Right atrium auricular region (tissue), 2 donors: ENCODE measurements around the gene TSPAN32. TPM values are rescaled to one million over a fixed set of nuclear protein-coding genes. Genes with fewer than 3 reads are reported as not detected.

ENCODE experiments used
- DNase-seq: peaks from one replicate; pipeline ENCODE4 v3.0.0-alpha.2; 2019; ENCODE audit warnings: low spot score
- H3K27ac ChIP-seq, 2 donors: fragments of 200-600 bp; sonication (generic); 1 replicate in 1 of 2; 2 replicates in 1 of 2; pipeline ENCODE4 v1.5.1; 2016 to 2019
- H3K27me3 ChIP-seq, 2 donors: fragments of 200-600 bp; sonication (generic); one replicate each; pipeline versions ENCODE4 v1.5.1 to v1.6.0; 2017 to 2019
- H3K36me3 ChIP-seq: fragments of 200-600 bp; sonication (generic); one replicate; pipeline ENCODE4 v1.5.1; 2016
- H3K4me1 ChIP-seq, 2 donors: fragments of 200-600 bp; sonication (generic); one replicate each; pipeline versions ENCODE4 v1.5.1 to v1.6.0; 2017 to 2019
- H3K4me3 ChIP-seq, 2 donors: fragments of 200-600 bp; sonication (generic); 1 replicate in 1 of 2; 2 replicates in 1 of 2; pipeline ENCODE4 v1.5.1; 2017 to 2019; ENCODE audit warnings: mild to moderate bottlenecking in 1 of 2, moderate library complexity in 1 of 2
- H3K9me3 ChIP-seq, 2 donors: fragments of 200-600 bp; sonication (generic); one replicate each; pipeline ENCODE4 v1.5.1; 2019
- total RNA-seq, 2 donors: library from RNA; depleted of rRNA; stranded (reverse); fragments of >200 nt; gene quantifications; one replicate each; pipeline ENCODE4 v1.1.0, GENCODE V29; 2016
- TF ChIP-seq, protein P1 (sequence below), 2 donors: fragments of 200-600 bp; sonication (generic); IDR thresholded peaks; one replicate each; pipeline ENCODE4 v1.5.1; 2019; ENCODE audit warnings: antibody characterized with exemption in 2 of 2

Gene TSPAN32
- total RNA-seq, 2 donors from 2014 or later = 2.6 to 15.2 TPM

DNA sequence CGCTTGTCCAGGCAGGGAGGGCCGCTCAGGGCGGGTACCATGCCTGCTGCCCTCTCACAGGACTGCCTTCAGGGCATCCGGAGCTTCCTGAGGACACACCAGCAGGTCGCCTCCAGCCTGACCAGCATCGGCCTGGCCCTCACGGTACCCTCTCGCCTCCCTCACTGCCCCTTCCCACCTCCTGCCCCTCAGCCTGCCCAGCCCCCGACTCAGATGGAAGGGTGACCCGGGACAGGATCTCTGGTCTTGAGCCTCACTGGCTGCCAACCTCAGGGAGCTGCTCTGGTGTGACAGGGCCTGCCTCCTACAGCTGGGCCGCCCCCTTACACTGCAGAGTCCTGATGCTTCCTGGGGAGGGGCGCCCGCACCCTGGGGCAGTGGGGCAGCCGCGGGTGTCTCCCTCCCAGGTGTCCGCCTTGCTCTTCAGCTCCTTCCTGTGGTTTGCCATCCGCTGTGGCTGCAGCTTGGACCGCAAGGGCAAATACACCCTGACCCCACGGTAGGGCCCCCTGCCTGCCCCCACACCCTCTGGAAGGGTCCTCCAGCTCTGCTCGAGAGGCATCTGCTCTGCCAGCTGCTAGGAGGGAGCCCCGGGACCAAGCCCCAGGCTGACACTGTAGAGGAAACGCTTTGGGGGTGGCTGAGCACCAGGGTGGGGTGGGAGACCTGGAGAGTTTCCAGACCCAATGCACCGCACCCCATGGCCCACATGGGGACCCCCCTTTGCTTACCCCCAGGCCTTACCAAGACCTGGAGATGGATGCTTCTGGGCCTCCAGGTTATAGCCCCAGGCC lies 14.6 kb downstream of the TSPAN32 start:
- Histone ChIP-seq H3K4me3 (no peak overlapping the region), H3K9me3 (no peaks in the 10 kb centered on the region), H3K27me3 (no peaks in the 10 kb centered on the region), H3K4me1 (peaks cover 0 to 42% of the 10 kb centered on the region in 2 donors), H3K36me3 (no peaks in the 10 kb centered on the region), H3K27ac (peak overlapping the region; percentile 85 to 92)
- no peak for DNase-seq
- TF ChIP-seq, protein P1, sequence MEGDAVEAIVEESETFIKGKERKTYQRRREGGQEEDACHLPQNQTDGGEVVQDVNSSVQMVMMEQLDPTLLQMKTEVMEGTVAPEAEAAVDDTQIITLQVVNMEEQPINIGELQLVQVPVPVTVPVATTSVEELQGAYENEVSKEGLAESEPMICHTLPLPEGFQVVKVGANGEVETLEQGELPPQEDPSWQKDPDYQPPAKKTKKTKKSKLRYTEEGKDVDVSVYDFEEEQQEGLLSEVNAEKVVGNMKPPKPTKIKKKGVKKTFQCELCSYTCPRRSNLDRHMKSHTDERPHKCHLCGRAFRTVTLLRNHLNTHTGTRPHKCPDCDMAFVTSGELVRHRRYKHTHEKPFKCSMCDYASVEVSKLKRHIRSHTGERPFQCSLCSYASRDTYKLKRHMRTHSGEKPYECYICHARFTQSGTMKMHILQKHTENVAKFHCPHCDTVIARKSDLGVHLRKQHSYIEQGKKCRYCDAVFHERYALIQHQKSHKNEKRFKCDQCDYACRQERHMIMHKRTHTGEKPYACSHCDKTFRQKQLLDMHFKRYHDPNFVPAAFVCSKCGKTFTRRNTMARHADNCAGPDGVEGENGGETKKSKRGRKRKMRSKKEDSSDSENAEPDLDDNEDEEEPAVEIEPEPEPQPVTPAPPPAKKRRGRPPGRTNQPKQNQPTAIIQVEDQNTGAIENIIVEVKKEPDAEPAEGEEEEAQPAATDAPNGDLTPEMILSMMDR (IDR thresholded peaks at IDR 0.05) = no peak

DNA sequence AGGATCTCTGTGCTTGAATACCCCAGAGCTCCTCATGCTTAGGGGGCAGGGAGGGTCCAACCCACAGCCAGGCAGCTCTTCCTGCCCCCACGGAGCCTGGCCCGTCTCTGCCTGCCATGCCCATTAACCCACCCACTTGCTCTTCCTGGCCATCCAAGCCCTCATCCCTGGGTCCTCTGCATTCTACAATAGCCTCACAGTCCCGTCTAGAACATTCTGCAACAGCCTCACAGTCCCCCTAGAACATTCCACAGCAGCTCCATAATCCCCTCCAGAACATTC lies 15.1 kb downstream of the TSPAN32 start:
- no peaks in the 10 kb centered on the region for H3K9me3 ChIP-seq
- TF ChIP-seq, protein P1 (IDR thresholded peaks at IDR 0.05) = no peak
- peaks cover 0 to 37% of the 10 kb centered on the region in 2 donors for H3K4me1 ChIP-seq
- H3K27ac ChIP-seq = no peak overlapping the region
- H3K36me3 ChIP-seq = no peaks in the 10 kb centered on the region
- no peak overlapping the region for H3K4me3 ChIP-seq
- no peak for DNase-seq
- no peaks in the 10 kb centered on the region for H3K27me3 ChIP-seq

DNA sequence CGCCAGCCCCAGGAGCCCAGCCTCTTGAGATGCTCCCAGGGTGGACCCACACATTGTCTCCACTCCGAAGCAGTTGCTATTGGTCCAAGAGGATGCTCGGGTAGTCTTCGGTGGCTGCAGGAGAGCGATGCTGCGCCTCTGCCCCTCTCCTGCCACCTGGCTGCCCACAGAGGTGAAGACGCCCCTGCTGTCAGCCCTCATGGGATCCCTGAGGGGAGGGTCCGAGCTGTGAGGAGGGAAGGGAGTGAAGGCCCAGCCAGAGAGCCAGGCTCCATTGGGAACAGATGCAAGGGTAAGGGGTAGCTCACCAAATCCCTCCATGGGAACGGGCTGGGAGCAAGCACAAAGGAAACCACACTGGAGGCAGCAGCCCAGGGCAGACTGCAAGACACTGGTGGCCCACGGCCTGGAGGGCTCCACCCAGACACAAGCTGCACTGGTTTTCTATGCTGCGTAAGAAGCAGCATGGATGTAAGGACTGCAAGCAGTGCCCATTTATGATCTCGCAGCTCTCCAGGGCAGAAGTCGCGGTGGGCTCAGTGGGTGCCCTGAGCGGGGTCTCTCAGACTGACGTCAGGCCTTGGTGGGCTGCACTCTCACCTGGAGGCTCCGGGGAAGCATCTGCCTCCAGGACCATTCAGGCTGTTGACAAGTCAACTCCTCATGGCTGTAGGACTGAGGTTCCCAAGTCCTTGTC lies 15.7 kb downstream of the TSPAN32 start:
- no peaks in the 10 kb centered on the region for H3K36me3 ChIP-seq
- TF ChIP-seq, protein P1 (IDR thresholded peaks at IDR 0.05) = no peak
- H3K27me3 ChIP-seq = no peaks in the 10 kb centered on the region
- H3K9me3 ChIP-seq = no peaks in the 10 kb centered on the region
- no peak for DNase-seq
- no peak overlapping the region for H3K4me3 ChIP-seq
- H3K4me1 ChIP-seq = peaks cover 0 to 31% of the 10 kb centered on the region in 2 donors
- no peak overlapping the region for H3K27ac ChIP-seq

DNA sequence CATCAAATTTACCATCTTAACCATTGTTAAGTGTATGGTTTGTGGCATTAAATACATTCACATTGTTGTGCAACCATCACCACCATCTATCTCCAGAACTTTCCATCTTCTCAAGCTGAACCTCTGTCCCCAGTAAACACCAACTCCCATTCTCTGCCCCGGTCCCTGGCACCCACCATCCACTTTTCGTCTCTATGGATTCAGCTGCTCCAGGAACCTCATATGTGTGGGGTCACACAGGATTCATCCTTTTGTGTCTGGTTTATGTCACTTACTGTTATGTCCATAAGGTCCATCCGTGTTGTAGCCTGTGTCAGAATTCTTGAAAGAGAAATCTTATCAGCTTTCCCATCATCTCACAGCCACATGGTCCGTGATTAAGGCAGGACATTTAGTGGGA lies 16.3 kb downstream of the TSPAN32 start:
- Histone ChIP-seq H3K9me3 (no peaks in the 10 kb centered on the region), H3K27me3 (no peaks in the 10 kb centered on the region), H3K27ac (no peak overlapping the region), H3K36me3 (no peaks in the 10 kb centered on the region), H3K4me1 (peaks cover 0 to 27% of the 10 kb centered on the region in 2 donors), H3K4me3 (no peak overlapping the region)
- DNase-seq = no peak
- TF ChIP-seq, protein P1 (IDR thresholded peaks at IDR 0.05) = no peak

DNA sequence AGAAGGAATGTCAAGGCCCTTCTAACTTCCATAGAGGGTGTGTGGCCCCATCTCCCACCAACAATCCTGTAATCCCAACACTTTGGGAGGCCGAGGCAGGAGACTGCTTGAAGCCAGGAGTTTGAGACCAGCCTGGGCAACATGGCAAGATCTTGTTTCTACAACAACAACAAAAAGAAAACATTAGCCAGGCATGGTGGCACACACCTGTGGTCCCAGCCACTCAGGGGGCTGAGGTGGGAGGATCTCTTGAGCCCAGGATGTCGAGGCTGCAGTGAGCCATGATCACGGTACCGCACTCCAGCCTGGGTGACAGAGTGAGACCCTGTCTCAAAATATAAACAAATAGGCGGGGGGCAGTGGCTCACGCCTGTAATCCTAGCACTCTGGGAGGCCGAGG lies 16.9 kb downstream of the TSPAN32 start:
- Histone ChIP-seq H3K4me1 (peaks cover 0 to 23% of the 10 kb centered on the region in 2 donors), H3K4me3 (no peak overlapping the region), H3K27ac (no peak overlapping the region), H3K9me3 (no peaks in the 10 kb centered on the region), H3K27me3 (no peaks in the 10 kb centered on the region), H3K36me3 (no peaks in the 10 kb centered on the region)
- DNase-seq = no peak
- TF ChIP-seq, protein P1 (IDR thresholded peaks at IDR 0.05) = no peak
